CMK (cell line): ENCODE data around the gene CCDC74A.
"Not testable (repeated sequence)": the region's sequence is repeated elsewhere in the genome, so short reads cannot be mapped to it uniquely, and the experiment has no call there.

Experiments
- DNase-seq: peaks from one replicate; pipeline ENCODE4 v3.0.0-alpha.2; 2010; ENCODE audit warnings: low read depth

CCDC74A gene

DNA sequence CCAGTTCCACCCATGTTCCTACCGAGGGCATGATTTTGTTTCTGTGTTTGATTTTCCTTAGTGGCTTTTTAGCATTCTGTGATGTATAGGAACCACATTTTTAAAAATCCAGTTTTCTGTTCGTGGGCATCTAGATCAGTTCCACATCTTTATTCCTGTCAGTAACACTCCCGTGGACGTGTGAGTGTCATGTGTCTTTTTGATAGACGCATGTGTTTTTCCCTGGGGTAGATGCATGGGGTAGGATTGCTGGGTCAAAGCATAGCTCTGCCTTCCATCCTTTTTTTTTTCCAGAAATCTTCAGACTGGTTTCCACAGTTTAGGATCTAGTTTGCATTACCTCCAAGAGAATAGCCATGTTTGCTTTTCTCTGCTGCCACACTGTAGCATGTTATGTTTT, 38.7 kb downstream of the CCDC74A start:
- no peak for DNase-seq

DNA sequence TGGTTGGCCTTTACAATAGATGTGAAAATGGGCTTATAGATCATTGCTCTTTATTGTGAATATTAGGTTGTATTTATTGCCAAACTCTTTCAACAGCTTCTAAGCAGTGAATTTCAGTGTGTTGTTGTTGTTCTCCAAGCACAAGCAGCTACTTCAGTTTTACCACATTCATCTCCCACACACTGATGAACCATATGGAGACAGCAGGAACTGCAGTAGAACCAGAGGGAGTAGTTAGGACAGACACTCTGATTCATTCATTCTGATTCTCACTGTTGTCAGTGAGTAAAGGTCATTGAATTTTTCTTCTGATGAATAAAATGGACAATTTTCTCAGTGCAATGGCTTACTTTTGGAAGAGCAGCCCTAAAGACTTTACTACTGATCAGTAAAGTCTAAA, 40.2 kb downstream of the CCDC74A start:
- DNase-seq: no peak

DNA sequence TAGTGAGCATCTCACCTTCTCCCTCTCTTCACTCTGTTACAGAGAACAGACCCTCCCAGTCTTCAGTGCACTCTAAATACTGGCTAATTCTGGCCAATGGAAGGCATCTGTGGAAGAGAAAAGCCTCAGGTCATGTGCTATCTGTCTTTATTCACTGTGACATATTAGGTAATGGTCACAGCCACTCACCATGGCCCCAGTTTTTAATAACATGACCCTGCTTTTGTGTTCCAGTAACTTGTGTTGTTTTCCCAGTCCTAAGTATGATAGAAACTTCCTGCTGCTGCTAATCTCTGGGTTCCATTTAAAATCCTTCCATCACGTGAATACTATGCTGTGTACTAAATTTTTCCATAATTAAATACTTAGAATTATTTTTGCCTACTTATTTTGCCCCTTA, 40.7 kb downstream of the CCDC74A start:
- DNase-seq: not testable (repeated sequence)

DNA sequence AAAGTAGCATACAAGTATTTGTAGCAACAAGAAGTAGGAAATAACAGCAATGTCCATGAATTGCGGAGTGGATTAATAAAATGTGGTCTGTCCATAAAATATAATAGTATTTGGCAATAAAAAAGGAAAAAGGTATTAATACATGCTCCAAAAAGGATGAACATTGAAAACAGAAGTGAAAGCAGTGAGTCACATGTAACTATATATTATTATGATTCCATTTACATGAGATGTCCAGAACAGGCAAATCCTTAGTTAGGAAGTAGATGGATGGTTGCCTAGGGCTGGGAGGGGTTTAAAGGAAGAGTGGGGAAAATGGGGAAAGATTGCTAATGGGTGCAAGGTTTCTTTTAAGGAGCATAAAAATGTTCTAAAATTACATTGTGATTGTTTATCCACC, 44.5 kb downstream of the CCDC74A start:
- no peak for DNase-seq

DNA sequence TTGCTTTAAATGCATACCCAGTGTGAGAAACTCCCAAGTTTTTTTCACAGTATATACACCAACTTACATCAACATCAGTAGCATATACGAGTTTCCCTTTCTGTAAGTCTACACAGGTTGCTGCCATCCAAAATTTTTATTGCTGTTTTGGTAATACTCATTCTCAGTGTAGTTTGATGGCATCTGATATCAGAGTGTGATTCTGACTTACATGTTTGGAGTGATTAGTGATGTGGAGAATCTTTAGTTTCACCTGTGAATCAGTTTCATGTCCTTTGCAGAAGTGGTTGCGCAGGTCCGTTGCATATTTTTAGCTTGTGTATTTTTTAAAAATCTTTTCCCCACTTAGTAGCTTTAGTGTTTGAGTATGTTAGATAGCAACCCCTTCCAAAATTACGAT, 50.1 kb downstream of the CCDC74A start:
- DNase-seq: no peak

DNA sequence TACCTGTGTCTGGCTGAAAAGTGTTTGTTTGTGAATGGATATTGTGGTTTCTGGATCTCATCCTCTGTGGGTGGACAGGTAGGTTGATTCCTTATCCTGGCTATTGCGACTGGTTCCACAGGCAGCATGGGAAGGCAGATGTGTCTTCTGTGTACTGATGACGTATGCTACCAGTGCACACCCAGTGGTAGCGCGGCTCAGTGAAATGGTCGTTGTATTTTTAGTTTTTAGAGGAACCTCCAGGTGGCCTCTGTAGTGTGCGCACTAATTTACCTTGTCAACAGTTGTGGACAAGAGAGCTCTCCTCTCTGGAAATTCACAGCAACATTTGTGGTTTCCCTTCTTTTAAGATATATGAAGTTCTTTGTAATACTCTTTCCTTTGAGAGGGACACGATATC, 52.5 kb downstream of the CCDC74A start:
- no peak for DNase-seq
